ENCODE results near the gene HMGCR.

HMGCR gene

DNA sequence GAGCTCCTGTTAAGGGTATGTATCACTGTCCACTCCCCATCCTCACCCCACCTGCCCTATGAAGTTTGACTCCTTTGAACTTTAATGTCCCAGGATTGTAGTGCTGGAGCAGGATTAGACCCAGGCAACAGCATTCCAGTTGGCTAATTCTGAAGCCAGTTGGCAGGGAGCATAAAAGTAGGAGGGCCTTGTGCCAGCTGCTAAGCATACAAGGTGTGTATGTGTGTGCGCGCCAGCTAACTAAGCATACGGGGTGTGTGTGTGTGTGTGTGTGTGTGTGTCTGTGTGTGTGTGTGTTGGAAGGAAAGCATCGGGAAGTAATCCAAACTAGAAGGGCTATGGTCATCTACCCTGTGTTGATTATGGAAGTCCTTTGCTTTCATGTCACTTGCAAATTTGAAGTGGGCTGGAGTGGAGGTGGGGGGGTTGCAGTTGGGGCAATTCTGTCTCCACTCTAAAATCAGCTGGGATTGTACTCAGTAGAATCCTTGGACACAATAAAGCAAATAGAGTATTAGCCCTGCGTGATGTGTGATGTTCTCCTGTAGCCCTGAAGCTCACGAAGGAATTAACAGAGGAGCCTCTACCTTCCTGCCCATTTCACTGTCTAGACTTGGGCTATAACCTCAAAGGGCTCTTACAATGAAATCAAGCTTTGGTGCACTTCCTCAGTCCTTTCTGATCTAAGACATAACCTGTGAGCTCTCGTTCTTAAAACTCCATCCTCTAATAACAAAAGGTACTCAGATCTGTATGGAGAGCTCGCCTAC, 26.9 kb downstream of the HMGCR start:
- DNase-seq (ENCODE audit: low read depth): peak; percentile 89
- TF ChIP-seq, protein P1, sequence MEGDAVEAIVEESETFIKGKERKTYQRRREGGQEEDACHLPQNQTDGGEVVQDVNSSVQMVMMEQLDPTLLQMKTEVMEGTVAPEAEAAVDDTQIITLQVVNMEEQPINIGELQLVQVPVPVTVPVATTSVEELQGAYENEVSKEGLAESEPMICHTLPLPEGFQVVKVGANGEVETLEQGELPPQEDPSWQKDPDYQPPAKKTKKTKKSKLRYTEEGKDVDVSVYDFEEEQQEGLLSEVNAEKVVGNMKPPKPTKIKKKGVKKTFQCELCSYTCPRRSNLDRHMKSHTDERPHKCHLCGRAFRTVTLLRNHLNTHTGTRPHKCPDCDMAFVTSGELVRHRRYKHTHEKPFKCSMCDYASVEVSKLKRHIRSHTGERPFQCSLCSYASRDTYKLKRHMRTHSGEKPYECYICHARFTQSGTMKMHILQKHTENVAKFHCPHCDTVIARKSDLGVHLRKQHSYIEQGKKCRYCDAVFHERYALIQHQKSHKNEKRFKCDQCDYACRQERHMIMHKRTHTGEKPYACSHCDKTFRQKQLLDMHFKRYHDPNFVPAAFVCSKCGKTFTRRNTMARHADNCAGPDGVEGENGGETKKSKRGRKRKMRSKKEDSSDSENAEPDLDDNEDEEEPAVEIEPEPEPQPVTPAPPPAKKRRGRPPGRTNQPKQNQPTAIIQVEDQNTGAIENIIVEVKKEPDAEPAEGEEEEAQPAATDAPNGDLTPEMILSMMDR (IDR thresholded peaks at IDR 0.05; ENCODE audit: control insufficient read depth, extremely low read depth, insufficient read depth): no peak

DNA sequence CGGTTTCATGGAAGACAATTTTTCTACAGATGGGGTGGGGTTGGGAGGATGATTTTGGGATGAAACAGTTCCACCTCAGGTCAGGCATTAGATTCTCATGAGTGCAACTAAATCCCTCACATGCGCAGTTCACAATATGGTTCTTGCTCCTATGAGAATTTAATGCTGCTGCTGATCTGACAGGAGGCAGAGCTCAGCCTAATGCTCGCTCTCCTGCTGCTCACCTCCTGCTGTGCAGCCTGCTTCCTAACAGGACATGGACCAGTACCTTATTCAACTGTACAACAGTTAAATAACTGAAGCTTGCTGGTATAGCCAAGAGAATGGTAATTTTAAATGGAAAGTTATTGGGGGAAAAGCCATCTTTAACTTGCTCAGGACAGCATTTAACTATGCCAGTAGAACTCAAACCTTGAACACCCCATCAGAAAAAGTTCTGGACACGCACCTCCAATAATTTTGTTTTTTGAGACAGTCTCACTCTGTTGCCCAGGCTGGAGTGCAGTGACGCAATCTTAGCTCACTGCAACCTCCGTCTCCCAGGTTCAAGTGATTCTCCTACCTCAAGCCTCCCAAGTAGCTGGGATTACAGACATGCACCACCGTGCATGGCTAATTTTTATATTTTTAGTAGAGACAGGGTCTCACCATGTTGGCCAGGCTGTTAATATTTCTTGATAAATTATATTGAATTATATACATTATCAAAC, 27.7 kb downstream of the HMGCR start:
- no peak overlapping the region for H3K4me3 ChIP-seq (ENCODE audit: low read depth, low read length)
- TF ChIP-seq, protein P1 (IDR thresholded peaks at IDR 0.05; ENCODE audit: control insufficient read depth, extremely low read depth, insufficient read depth): no peak
- no peak for DNase-seq (ENCODE audit: low read depth)

More for the DNA sequence above, 26.9 kb downstream of the HMGCR start:
- no peak overlapping the region for H3K4me3 ChIP-seq (ENCODE audit: low read depth, low read length)

DNA sequence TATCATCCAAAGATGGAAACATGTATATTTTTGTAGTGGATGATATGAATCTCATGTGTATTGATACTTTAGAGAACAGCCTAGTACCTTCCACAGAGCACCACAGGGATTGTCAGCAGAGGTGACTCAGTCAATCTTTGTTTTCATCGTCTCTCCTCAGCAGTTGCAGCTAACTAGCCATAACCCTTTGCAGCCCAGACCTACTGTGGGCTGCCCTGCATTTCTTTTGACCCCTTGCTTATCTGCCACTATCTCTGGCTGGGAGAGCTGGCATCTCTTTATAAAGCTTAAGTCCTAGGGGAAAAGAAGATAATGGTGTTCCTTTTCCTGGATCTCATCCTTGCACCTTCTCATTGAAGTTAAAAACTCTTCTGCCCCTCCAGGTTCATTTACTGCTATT, 28.7 kb downstream of the HMGCR start:
- TF ChIP-seq, protein P1 (IDR thresholded peaks at IDR 0.05; ENCODE audit: control insufficient read depth, extremely low read depth, insufficient read depth): no peak
- no peak for DNase-seq (ENCODE audit: low read depth)

DNA sequence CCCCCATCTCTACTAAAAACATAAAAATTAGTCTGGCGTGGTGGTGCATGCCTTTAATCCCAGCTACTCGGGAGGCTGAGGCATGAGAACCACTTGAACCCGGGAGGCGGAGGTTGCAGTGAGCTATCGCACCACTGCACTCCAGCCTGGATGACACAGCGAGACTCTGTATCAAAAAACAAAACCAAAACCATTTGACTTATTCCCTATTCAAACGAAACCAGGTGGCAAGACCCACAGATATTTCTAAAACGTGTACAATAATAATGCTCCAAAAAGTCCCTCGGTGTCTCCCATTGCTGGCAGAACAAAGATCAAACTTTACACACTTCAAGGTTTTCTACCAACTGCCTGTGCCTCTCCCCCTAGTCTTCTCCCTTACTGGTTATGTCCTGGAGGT, 29.8 kb downstream of the HMGCR start:
- DNase-seq (ENCODE audit: low read depth): no peak
- no peak overlapping the region for H3K4me3 ChIP-seq (ENCODE audit: low read depth, low read length)
- TF ChIP-seq, protein P1 (IDR thresholded peaks at IDR 0.05; ENCODE audit: control insufficient read depth, extremely low read depth, insufficient read depth): no peak

More for the DNA sequence above, 28.7 kb downstream of the HMGCR start:
- no peak overlapping the region for H3K4me3 ChIP-seq (ENCODE audit: low read depth, low read length)

DNA sequence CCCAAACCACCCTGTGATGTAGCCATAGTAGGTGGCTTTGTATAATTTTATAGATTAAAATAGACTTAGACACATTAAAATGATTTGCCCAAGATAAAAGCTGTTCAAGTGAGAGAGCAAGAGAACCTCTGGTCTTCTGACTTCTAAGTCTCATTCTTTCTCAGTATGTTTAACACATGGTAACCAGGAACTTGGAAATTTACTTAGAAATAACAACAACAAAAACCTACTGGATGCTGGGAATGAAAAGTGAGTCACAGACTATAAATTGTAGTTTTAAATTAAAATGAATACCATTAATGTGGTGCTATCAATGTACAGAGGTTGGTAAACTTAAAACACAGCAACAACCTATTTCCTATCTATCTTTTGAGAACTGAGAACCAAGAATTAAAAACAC, 30.4 kb downstream of the HMGCR start:
- DNase-seq (ENCODE audit: low read depth): no peak
- TF ChIP-seq, protein P1 (IDR thresholded peaks at IDR 0.05; ENCODE audit: control insufficient read depth, extremely low read depth, insufficient read depth): no peak
- H3K4me3 ChIP-seq (ENCODE audit: low read depth, low read length): no peak overlapping the region

DNA sequence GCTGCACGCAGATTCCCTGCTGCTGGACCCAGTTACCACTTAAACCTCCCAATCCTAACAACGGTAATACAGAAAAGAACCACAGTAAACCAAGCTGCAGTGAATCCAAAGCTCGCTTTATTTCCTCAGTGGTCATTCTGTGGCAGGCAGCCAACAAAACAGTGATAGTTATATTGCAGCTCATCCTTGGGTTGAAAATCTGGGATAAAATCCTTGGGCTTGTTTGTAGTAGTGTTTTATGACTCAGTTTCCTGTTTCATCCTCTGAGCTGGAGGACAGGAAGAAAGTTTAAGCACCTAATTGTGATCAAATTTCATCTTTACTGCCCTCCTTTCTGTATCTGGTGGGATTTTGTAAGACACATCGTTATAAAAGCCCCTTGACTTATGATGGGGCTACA, 31.4 kb downstream of the HMGCR start:
- TF ChIP-seq, protein P1 (IDR thresholded peaks at IDR 0.05; ENCODE audit: control insufficient read depth, extremely low read depth, insufficient read depth): no peak
- no peak overlapping the region for H3K4me3 ChIP-seq (ENCODE audit: low read depth, low read length)
- no peak for DNase-seq (ENCODE audit: low read depth)

All from LNCaP clone FGC (cell line).